HG03575 (cell line): ENCODE data around the gene PAN3.
"Not testable (repeated sequence)": the region's sequence is repeated elsewhere in the genome, so short reads cannot be mapped to it uniquely, and the experiment has no call there.

ENCODE experiments used
- ATAC-seq: cut with Tn5 transposase; IDR thresholded peaks from one replicate; pipeline ENCODE4 v1.9.1; 2021; ENCODE audit not compliant: unreplicated experiment, insufficient number of reproducible peaks, low FRiP score; ENCODE audit errors: extremely low read depth

The PAN3 gene

DNA sequence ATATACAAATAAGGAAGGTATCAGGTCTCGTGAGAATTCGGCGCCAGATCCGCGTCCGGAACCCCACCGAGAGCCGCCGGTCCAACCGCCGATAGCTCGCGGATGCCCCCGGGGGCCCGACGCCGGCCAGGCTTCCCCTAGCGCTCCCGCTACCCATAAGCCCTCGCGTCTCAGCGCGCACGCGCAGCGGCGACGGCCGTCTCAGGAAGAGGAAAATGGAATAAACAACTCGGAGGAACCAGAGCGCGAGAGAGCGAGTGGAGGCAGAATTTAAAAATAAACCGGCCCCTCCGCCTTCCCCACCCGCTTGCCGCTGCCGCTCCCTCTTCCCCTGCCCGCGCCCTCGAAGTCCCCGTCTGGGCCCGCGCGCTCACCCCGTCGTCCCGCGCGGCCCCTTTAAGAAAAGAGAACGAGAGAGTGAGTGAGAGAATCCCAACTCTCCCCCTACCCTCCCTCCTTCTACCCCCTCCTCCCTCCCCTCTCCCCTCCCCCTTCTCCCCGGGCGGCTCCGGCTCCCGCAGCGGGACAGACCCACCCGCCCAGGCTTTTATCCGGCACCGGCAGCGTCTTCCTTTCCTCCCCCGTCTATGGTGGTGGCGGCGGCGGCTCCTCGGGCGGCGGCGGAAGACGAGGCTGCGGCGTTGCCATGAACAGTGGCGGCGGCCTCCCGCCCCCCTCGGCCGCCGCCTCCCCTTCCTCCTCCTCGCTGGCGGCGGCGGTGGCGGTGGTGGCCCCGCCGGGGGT is at the start of gene PAN3:
TSS of gene PAN3 (plus strand) at position 534 of the 744 bp plus-strand sequence. CDS start at position 647, 113 bp downstream.
- no peak for ATAC-seq

DNA sequence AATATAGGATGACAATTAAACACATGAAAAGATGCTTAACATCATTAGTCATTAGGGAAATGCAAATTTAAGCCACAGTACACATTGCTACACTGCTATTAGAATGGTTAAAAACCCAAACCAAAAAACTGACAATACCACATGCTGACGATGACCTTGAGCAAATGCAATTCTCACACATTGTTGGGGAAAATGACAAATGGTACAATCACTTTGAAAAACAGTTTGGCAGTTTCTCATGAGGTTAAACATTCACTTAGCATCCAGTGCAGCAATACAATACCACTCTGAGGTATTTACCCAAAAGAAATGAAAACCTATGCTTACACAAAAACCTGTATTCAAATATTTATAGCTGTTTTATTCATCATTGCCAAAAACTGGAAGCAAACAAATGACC is 49.3 kb upstream of the PAN3 start:
- no peak for ATAC-seq

DNA sequence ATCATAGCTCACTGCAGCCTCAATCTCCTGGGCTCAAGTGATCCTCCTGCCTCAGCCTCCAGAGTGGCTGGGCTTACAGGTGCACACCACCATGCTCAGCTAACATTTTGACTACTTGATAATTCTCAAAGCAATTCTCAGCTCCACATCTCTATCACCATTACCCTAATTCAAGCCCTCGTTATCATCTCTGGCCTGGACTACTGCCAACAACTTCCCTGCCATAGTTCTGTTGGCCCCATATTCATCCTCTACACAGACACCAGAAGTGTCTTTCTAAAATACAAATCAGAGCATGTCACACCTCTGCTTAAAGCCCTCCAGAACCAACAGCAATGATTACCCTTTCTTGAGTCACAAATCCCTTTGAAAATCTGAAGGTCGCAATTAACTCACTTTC is 45.9 kb upstream of the PAN3 start:
- ATAC-seq = no peak

DNA sequence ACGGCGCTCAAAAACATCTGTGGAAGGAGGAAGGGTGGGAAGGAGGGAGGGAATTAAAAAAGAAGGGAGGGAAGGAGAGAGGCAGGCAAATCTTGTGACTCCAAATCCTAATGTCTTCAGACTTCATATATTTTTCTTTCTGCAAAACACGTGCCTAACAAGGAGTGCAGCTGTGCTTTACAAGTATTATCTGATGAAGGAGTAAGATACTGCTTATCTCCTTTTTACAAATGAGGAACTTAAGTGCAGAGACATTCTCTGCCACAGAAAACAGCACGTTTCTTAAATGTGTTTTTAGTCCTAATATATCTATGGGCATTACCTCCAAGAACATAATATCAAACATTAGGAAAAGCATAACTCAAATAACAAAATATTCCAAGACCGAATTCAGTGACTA is 44.5 kb upstream of the PAN3 start:
- no peak for ATAC-seq

GRCh38 chr13:28094306-28094705 is 44.0 kb upstream of the PAN3 start:
- no peak for ATAC-seq

- ATAC-seq = no peak
Observed at GRCh38 chr13:28097503-28097902, 40.8 kb upstream of the PAN3 start.

GRCh38 chr13:28099396-28100149 is 38.8 kb upstream of the PAN3 start:
- ATAC-seq = no peak

DNA sequence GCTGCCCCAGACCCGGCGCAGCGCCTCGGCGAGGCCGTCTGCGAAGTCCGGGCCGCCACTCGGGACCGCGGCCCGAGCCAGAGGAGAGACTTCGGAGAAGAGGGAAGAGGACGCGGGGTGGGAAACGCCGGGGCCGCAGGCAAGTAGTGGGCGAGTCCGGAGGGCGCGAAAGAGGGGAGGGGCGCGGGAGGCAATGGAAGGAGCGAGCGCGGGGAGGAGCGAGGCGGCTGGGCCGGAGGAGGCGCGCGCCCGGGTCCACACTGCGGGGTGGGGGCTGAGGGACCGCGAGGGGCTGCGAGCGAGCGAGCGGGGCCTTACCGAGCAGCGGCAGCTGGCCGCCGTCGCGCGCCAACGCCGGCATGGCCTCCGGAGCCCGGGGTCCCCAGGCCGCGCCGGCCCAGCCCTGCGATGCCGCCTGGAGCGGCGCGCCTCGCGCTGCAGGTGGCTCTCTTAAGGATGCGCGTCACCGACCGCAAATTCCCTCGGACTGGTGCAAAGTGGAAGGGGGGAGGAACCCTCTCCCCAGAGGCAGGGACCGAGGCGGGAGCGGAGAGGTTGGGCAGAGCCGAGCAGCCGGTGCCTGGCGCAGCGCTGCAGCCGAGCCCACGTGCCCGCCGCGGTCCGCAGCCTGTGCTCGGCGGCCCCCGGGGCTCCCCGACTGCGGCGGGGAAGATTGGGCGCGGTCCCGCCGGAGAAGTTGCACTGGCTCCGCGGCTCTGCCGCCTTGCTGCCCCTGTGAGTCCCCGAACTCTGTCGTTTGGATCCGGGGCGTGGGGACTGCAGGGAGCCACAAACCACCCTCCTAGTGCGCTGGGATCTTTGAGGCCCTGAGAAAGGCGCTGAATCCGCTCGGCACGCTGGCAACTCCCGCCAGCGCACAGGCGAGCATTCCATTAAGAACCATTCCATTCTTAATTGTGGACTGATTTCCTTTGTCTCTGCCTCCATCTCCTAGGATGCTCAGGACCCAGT is 37.9 kb upstream of the PAN3 start, which contains the start of gene FLT3:
TSS of gene FLT3 (minus strand) at position 427 of the 972 bp plus-strand sequence. CDS start at position 361, 66 bp downstream.
- ATAC-seq = no peak

- not testable (repeated sequence) for ATAC-seq
Observed at GRCh38 chr13:28101886-28102285, 36.5 kb upstream of the PAN3 start.

- ATAC-seq = no peak
Observed at GRCh38 chr13:28106976-28107375, 31.4 kb upstream of the PAN3 start.

DNA sequence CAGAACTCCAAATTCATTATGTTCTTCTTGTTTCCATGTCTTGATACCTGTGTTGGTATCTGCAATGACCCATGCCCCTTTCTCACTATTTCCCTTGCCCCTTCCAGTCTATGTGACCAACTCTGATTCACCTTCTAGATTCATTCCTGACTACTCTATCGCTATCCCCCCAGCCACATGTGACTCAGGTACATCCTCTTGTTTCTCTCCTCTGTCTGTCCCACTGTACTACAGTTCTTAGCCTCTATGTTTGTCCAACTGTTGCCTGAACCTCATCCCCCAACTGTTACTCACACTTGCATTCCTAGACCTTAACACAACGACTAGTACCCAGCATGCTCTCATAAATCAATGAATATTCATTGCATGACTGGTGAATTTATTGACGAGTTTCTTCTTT is 27.9 kb upstream of the PAN3 start:
- ATAC-seq = no peak

- ATAC-seq = no peak
Observed at GRCh38 chr13:28116736-28117135, 21.6 kb upstream of the PAN3 start.

GRCh38 chr13:28117689-28118377 is 20.5 kb upstream of the PAN3 start:
- ATAC-seq = no peak

DNA sequence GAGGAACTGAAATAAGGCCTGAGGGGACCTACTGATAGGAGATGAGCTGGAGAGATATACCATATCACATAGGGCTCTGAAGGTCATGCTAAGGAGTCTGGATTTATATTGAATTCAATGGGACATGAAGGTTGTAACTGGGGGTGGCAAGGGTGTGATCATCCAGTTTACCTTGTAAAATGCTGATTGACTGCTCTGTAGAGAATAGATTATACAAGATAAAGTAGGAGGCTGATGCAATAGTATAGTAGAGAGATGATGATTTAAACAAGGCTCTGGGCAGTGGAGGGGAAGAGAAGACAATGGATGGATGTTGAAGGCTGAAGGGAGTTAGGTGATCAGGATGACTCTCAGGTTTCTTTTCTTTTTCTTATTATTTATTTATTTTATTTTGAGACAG is 18.0 kb upstream of the PAN3 start:
- ATAC-seq = no peak

- ATAC-seq = no peak
Observed at GRCh38 chr13:28121224-28121623, 17.1 kb upstream of the PAN3 start.

GRCh38 chr13:28128030-28128429 is 10.3 kb upstream of the PAN3 start:
- ATAC-seq = no peak

DNA sequence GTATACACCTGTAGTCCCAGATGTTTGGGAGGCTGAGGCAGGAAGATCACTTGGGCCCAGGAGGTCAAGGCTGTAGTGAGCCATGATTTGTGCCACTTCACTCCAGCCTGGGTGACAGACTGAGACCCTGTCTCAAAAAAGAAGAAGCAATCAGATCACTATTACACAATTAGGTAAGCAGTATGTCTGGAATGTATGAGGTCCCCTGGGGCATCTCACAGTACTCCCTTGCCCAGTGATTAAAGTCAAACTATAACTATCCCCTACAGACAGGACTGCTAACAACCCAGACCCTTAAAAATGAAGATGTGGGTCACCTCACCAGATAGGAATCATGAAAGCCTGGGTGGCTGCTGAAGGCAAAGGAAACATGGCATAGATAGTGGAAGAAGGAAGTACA is 9.4 kb upstream of the PAN3 start:
- no peak for ATAC-seq

- ATAC-seq = no peak
Observed at GRCh38 chr13:28129911-28130693, 8.2 kb upstream of the PAN3 start.
